Measurements from ENCODE around the gene CNNM3. TPM values are rescaled to one million over a fixed set of nuclear protein-coding genes. Genes with fewer than 3 reads are reported as not detected.

CNNM3 gene
- total RNA-seq, 1 donor from 2014 or later = 28.3 TPM

GRCh38 chr2:96877042-96877451, 61.0 kb downstream of the CNNM3 start:
- no peak for DNase-seq (ENCODE audit: extremely low spot score, unreplicated experiment)
- Mint-ChIP-seq H3K27me3 (no peaks in the 10 kb centered on the region), H3K9me3 (no peaks in the 10 kb centered on the region), H3K27ac (no peak overlapping the region), H3K4me1 (ENCODE audit: unreplicated experiment) (peaks cover 31% of the 10 kb centered on the region), H3K4me3 (no peak overlapping the region), H3K36me3 (no peaks in the 10 kb centered on the region)
- TF ChIP-seq CTCF (conservative IDR thresholded peaks at IDR 0.05) = no peak

GRCh38 chr2:96877631-96878092, 61.6 kb downstream of the CNNM3 start:
- peaks cover 31% of the 10 kb centered on the region for H3K4me1 Mint-ChIP-seq (ENCODE audit: unreplicated experiment)
- no peak for DNase-seq (ENCODE audit: extremely low spot score, unreplicated experiment)
- H3K27me3 Mint-ChIP-seq = no peaks in the 10 kb centered on the region
- H3K27ac Mint-ChIP-seq = no peak overlapping the region
- H3K9me3 Mint-ChIP-seq = no peaks in the 10 kb centered on the region
- no peak for TF ChIP-seq CTCF (conservative IDR thresholded peaks at IDR 0.05)
- no peak overlapping the region for H3K4me3 Mint-ChIP-seq
- no peaks in the 10 kb centered on the region for H3K36me3 Mint-ChIP-seq

- no peaks in the 10 kb centered on the region for H3K27me3 Mint-ChIP-seq
- H3K27ac Mint-ChIP-seq = no peak overlapping the region
- DNase-seq (ENCODE audit: extremely low spot score, unreplicated experiment) = no peak
- H3K9me3 Mint-ChIP-seq = no peaks in the 10 kb centered on the region
- H3K4me1 Mint-ChIP-seq (ENCODE audit: unreplicated experiment) = peaks cover 31% of the 10 kb centered on the region
- TF ChIP-seq CTCF (conservative IDR thresholded peaks at IDR 0.05) = no peak
- H3K36me3 Mint-ChIP-seq = no peaks in the 10 kb centered on the region
- H3K4me3 Mint-ChIP-seq = no peak overlapping the region
These were observed 62.1 kb downstream of the CNNM3 start for GRCh38 chr2:96878171-96878570.

- no peak for TF ChIP-seq CTCF (conservative IDR thresholded peaks at IDR 0.05)
- peaks cover 31% of the 10 kb centered on the region for H3K4me1 Mint-ChIP-seq (ENCODE audit: unreplicated experiment)
These were observed 62.9 kb downstream of the CNNM3 start for GRCh38 chr2:96878796-96879544.

GRCh38 chr2:96879545-96880040, 63.5 kb downstream of the CNNM3 start:
- peak overlapping the region; percentile 12 for H3K27ac Mint-ChIP-seq
- TF ChIP-seq CTCF (conservative IDR thresholded peaks at IDR 0.05) = no peak
- peak overlapping the region; percentile 21 for H3K4me3 Mint-ChIP-seq
- no peak for DNase-seq (ENCODE audit: extremely low spot score, unreplicated experiment)
- H3K9me3 Mint-ChIP-seq = no peaks in the 10 kb centered on the region
- H3K27me3 Mint-ChIP-seq = no peaks in the 10 kb centered on the region
- H3K4me1 Mint-ChIP-seq (ENCODE audit: unreplicated experiment) = peaks cover 28% of the 10 kb centered on the region
- H3K36me3 Mint-ChIP-seq = no peaks in the 10 kb centered on the region

More at GRCh38 chr2:96878796-96879544, 62.9 kb downstream of the CNNM3 start:
- DNase-seq (ENCODE audit: extremely low spot score, unreplicated experiment) = no peak
- Mint-ChIP-seq H3K9me3 (no peaks in the 10 kb centered on the region), H3K4me3 (no peak overlapping the region), H3K27ac (no peak overlapping the region), H3K36me3 (no peaks in the 10 kb centered on the region), H3K27me3 (no peaks in the 10 kb centered on the region)

All from type B pancreatic cell (in vitro differentiated cells).